ENCODE data around the gene ADGRL2. TPM values are rescaled to one million over a fixed set of nuclear protein-coding genes. Genes with fewer than 3 reads are reported as not detected.

ADGRL2 gene
- total and polyA plus RNA-seq, 2 experiments from 2014 or later = 45.1 to 139 TPM

- peaks cover 93% of the 10 kb centered on the region for H3K79me2 ChIP-seq
- H3K4me3 ChIP-seq = no peak overlapping the region
- peaks cover 33% of the 10 kb centered on the region for H4K20me1 ChIP-seq (ENCODE audit: insufficient read depth, poor library complexity, severe bottlenecking)
- no peak overlapping the region for H2AFZ ChIP-seq
- H3K9me3 ChIP-seq (ENCODE audit: low read depth) = no peaks in the 10 kb centered on the region
- 88% methylated on average over 2 of the region's 2 CpGs for WGBS (ENCODE audit: low lambda C conversion rate, missing lambda C conversion rate)
- H3K36me3 ChIP-seq (replicated peaks; ENCODE audit: insufficient read depth, low read depth) = no peaks in the 10 kb centered on the region
- TF ChIP-seq EZH2phosphoT487 (IDR thresholded peaks at IDR 0.05; ENCODE audit: low read depth, severe bottlenecking, unreplicated experiment) (no peak), CTCF (IDR thresholded peaks at IDR 0.05; ENCODE audit: poor library complexity) (no peak), EZH2 (IDR thresholded peaks at IDR 0.05; ENCODE audit: borderline replicate concordance) (no peak)
- H3K27ac ChIP-seq = no peak overlapping the region
- DNase-seq (ENCODE audit: low spot score) = no peak
- no peaks in the 10 kb centered on the region for H3K27me3 ChIP-seq
- H3K4me2 ChIP-seq = no peak overlapping the region
- H3K9me2 ChIP-seq (replicated peaks; ENCODE audit: insufficient read depth) = no peaks in the 10 kb centered on the region
- H3K4me1 ChIP-seq (ENCODE audit: insufficient read depth) = peaks cover 9% of the 10 kb centered on the region
Measured at GRCh38 chr1:81847063-81847462, 46.3 kb downstream of the ADGRL2 start.

GRCh38 chr1:81848880-81849682 lies 48.3 kb downstream of the ADGRL2 start:
- no peaks in the 10 kb centered on the region for H3K27me3 ChIP-seq
- no peak overlapping the region for H2AFZ ChIP-seq
- H3K79me2 ChIP-seq = peaks cover 96% of the 10 kb centered on the region
- H3K4me3 ChIP-seq = no peak overlapping the region
- no peak overlapping the region for H3K4me2 ChIP-seq
- H3K9me2 ChIP-seq (replicated peaks; ENCODE audit: insufficient read depth) = no peaks in the 10 kb centered on the region
- TF ChIP-seq CTCF (IDR thresholded peaks at IDR 0.05; ENCODE audit: poor library complexity) (no peak), EZH2 (IDR thresholded peaks at IDR 0.05; ENCODE audit: borderline replicate concordance) (no peak), EZH2phosphoT487 (IDR thresholded peaks at IDR 0.05; ENCODE audit: low read depth, severe bottlenecking, unreplicated experiment) (no peak)
- 65% methylated on average over 5 of the region's 5 CpGs for WGBS (ENCODE audit: low lambda C conversion rate, missing lambda C conversion rate)
- peaks cover 9% of the 10 kb centered on the region for H3K4me1 ChIP-seq (ENCODE audit: insufficient read depth)
- H3K27ac ChIP-seq = no peak overlapping the region
- H4K20me1 ChIP-seq (ENCODE audit: insufficient read depth, poor library complexity, severe bottlenecking) = peaks cover 32% of the 10 kb centered on the region
- DNase-seq (ENCODE audit: low spot score) = no peak
- no peaks in the 10 kb centered on the region for H3K9me3 ChIP-seq (ENCODE audit: low read depth)
- no peaks in the 10 kb centered on the region for H3K36me3 ChIP-seq (replicated peaks; ENCODE audit: insufficient read depth, low read depth)

GRCh38 chr1:81850031-81850430 lies 49.3 kb downstream of the ADGRL2 start:
- no peak overlapping the region for H3K4me3 ChIP-seq
- no peak for DNase-seq (ENCODE audit: low spot score)
- peaks cover 9% of the 10 kb centered on the region for H3K4me1 ChIP-seq (ENCODE audit: insufficient read depth)
- H3K27me3 ChIP-seq = no peaks in the 10 kb centered on the region
- H3K4me2 ChIP-seq = no peak overlapping the region
- H3K9me3 ChIP-seq (ENCODE audit: low read depth) = no peaks in the 10 kb centered on the region
- no peaks in the 10 kb centered on the region for H3K9me2 ChIP-seq (replicated peaks; ENCODE audit: insufficient read depth)
- no peak overlapping the region for H2AFZ ChIP-seq
- TF ChIP-seq CTCF (IDR thresholded peaks at IDR 0.05; ENCODE audit: poor library complexity) (no peak), EZH2phosphoT487 (IDR thresholded peaks at IDR 0.05; ENCODE audit: low read depth, severe bottlenecking, unreplicated experiment) (no peak), EZH2 (IDR thresholded peaks at IDR 0.05; ENCODE audit: borderline replicate concordance) (no peak)
- 80% methylated on average over 3 of the region's 3 CpGs for WGBS (ENCODE audit: low lambda C conversion rate, missing lambda C conversion rate)
- H3K79me2 ChIP-seq = peaks cover 96% of the 10 kb centered on the region
- H3K36me3 ChIP-seq (replicated peaks; ENCODE audit: insufficient read depth, low read depth) = no peaks in the 10 kb centered on the region
- H4K20me1 ChIP-seq (ENCODE audit: insufficient read depth, poor library complexity, severe bottlenecking) = peaks cover 37% of the 10 kb centered on the region
- no peak overlapping the region for H3K27ac ChIP-seq
